ENCODE measurements around the gene SARS1.

GRCh38 chr1:109188200-109188599 lies 25.5 kb upstream of the SARS1 start:
- TF ChIP-seq CTCF (conservative IDR thresholded peaks at IDR 0.05; ENCODE audit: low read length) (no peak), EZH2phosphoT487 (IDR thresholded peaks at IDR 0.05; ENCODE audit: borderline replicate concordance) (no peak)

Data from Loucy (cell line).